Stimulated activated memory B cell treated with anti-CD40 and anti-IgM and Interleukin-4, amounts not matched to agents 10 μg/mL and 1 μg/mL and 100 μg/mL, for 72 hours (primary cell): ENCODE results near the gene TRMU.

Experiments
- ATAC-seq: fragments of 150-1000 bp; cut with Tn5 transposase; 2 replicates; pipeline ENCODE4 v1.10.0; 2021
- H3K27ac Mint-ChIP-seq: one replicate; pipeline ENCODE4 v1.8.0; 2022; ENCODE audit warnings: mild to moderate bottlenecking, mixed read lengths
- H3K27me3 Mint-ChIP-seq: one replicate; pipeline ENCODE4 v1.8.0; 2022; ENCODE audit warnings: mixed read lengths
- H3K36me3 Mint-ChIP-seq: one replicate; pipeline ENCODE4 v1.8.0; 2022; ENCODE audit warnings: mixed read lengths
- H3K4me1 Mint-ChIP-seq: one replicate; pipeline ENCODE4 v1.8.0; 2022; ENCODE audit warnings: mixed read lengths
- H3K4me3 Mint-ChIP-seq: one replicate; pipeline ENCODE4 v1.8.0; 2022; ENCODE audit warnings: mild to moderate bottlenecking, moderate library complexity, mixed read lengths
- H3K9me3 Mint-ChIP-seq: one replicate; pipeline ENCODE4 v1.8.0; 2022; ENCODE audit warnings: mixed read lengths

The TRMU gene

GRCh38 chr22:46405901-46406300 lies 70.4 kb downstream of the TRMU start:
- Mint-ChIP-seq H3K27ac (no peak overlapping the region), H3K27me3 (no peaks in the 10 kb centered on the region), H3K4me1 (no peaks in the 10 kb centered on the region), H3K4me3 (no peak overlapping the region), H3K9me3 (no peaks in the 10 kb centered on the region), H3K36me3 (peaks cover 30% of the 10 kb centered on the region)
- ATAC-seq: no peak

DNA sequence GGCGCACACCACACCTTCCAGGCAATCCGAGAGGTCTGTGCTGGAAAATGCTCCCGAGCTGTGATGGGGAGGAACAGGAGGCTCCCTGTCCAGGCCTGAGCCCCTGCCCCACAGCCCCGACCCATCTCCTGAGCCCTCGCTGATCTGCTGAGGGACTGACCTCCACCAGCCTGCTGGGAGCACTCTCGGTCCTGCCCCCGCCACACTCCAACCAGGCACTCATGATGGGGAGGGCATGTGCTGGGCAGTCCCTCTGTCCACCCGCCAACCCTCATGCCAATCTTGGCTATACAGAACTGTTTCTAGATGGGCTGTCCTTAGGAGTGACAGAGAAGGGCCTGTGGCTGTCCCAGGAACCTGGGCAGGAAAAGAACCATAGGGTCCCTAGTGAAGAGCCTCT lies 70.8 kb downstream of the TRMU start:
- Mint-ChIP-seq H3K4me3 (no peak overlapping the region), H3K27ac (no peak overlapping the region), H3K36me3 (peaks cover 33% of the 10 kb centered on the region), H3K9me3 (no peaks in the 10 kb centered on the region), H3K4me1 (no peaks in the 10 kb centered on the region), H3K27me3 (no peaks in the 10 kb centered on the region)
- no peak for ATAC-seq

DNA sequence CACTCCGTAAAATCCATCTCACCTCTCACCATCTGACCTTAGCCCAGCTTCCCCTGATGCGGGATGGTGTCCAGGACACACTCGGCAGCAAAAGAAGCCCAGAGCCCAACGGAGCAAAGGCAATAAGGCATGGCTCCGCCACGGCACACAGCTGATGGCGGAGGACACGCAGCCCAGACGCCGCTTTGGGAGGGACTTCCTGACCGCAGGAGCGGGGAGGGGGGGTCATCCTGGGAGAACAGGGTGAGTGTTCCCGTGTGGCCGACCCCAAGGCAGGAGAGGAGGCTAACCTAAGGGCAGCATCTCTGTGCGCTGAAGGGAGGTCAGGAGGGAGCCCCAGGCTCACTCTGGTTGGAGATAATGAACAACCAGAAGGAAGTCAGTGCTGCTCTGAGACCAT lies 71.3 kb downstream of the TRMU start:
- peaks cover 32% of the 10 kb centered on the region for H3K36me3 Mint-ChIP-seq
- H3K27me3 Mint-ChIP-seq: no peaks in the 10 kb centered on the region
- H3K9me3 Mint-ChIP-seq: no peaks in the 10 kb centered on the region
- H3K4me3 Mint-ChIP-seq: no peak overlapping the region
- no peak overlapping the region for H3K27ac Mint-ChIP-seq
- no peak for ATAC-seq
- H3K4me1 Mint-ChIP-seq: no peaks in the 10 kb centered on the region
